CD8-positive, alpha-beta memory T cell (primary cell): ENCODE measurements around the gene TOB1. TPM values are rescaled to one million over a fixed set of nuclear protein-coding genes. Genes with fewer than 3 reads are reported as not detected.

Experiments
- CTCF ChIA-PET: fragments of 350-600 bp; sonication (Branson Sonifier 250); formaldehyde crosslinking; loops from one replicate; lab custom pipeline; 2021; ENCODE audit warnings: antibody characterized with exemption; lab: Charles Lee
- POLR2A ChIA-PET: fragments of 350-600 bp; sonication (Branson Sonifier 250); formaldehyde crosslinking; loops from one replicate; lab custom pipeline; 2021; ENCODE audit warnings: antibody characterized with exemption; lab: Charles Lee
- DNase-seq, 5 donors: peaks; one replicate each; pipeline versions ENCODE4 v3.0.0 to v3.0.0-alpha.2; 2020 to 2022; ENCODE audit warnings: mixed read lengths in 1 of 5
- H3K27ac ChIP-seq: one replicate; pipeline ENCODE4 v1.7.0; 2013; ENCODE audit warnings: low read depth, mild to moderate bottlenecking, low read length, moderate library complexity
- H3K27me3 ChIP-seq: 2 replicates; pipeline ENCODE4 v1.7.0; 2013; ENCODE audit warnings: low read length, mild to moderate bottlenecking; ENCODE audit not compliant: insufficient read depth, poor library complexity, severe bottlenecking
- H3K36me3 ChIP-seq: 2 replicates; pipeline ENCODE4 v1.7.0; 2013; ENCODE audit warnings: mild to moderate bottlenecking, low read length, moderate library complexity; ENCODE audit not compliant: insufficient read depth
- H3K4me1 ChIP-seq: 2 replicates; pipeline ENCODE4 v1.7.0; 2013; ENCODE audit warnings: mild to moderate bottlenecking, low read length, moderate library complexity; ENCODE audit not compliant: insufficient read depth
- H3K4me3 ChIP-seq: 2 replicates; pipeline ENCODE4 v1.7.0; 2013; ENCODE audit warnings: mild to moderate bottlenecking, low read length
- H3K9me3 ChIP-seq: 2 replicates; pipeline ENCODE4 v1.7.0; 2013; ENCODE audit warnings: mild to moderate bottlenecking, low read length
- H3K27ac Mint-ChIP-seq, 8 donors: one replicate each; pipeline ENCODE4 v1.8.0; 2020 to 2021; ENCODE audit warnings: mixed read lengths in 8 of 8, mild to moderate bottlenecking in 6 of 8, inconsistent platforms in 3 of 8, moderate library complexity in 3 of 8
- H3K27me3 Mint-ChIP-seq, 2 donors: one replicate each; pipeline ENCODE4 v1.8.0; 2020 to 2021; ENCODE audit warnings: mixed read lengths in 2 of 2, mild to moderate bottlenecking in 1 of 2, moderate library complexity in 1 of 2
- H3K36me3 Mint-ChIP-seq, 3 donors: one replicate each; pipeline ENCODE4 v1.8.0; 2020 to 2021; ENCODE audit warnings: mixed read lengths in 3 of 3, inconsistent platforms in 1 of 3, mild to moderate bottlenecking in 1 of 3
- H3K4me1 Mint-ChIP-seq, 3 donors: one replicate each; pipeline ENCODE4 v1.8.0; 2020 to 2021; ENCODE audit warnings: mixed read lengths in 3 of 3, inconsistent platforms in 1 of 3, mild to moderate bottlenecking in 1 of 3
- H3K4me3 Mint-ChIP-seq, 7 donors: one replicate each; pipeline ENCODE4 v1.8.0; 2020 to 2021; ENCODE audit warnings: mixed read lengths in 7 of 7, mild to moderate bottlenecking in 6 of 7, moderate library complexity in 4 of 7, inconsistent platforms in 2 of 7
- H3K9me3 Mint-ChIP-seq, 5 donors: one replicate each; pipeline ENCODE4 v1.8.0; 2020 to 2022; ENCODE audit warnings: mixed read lengths in 5 of 5, mild to moderate bottlenecking in 3 of 5, moderate library complexity in 2 of 5, inconsistent platforms in 1 of 5
- polyA plus RNA-seq: library from polyadenylated mRNA; unstranded; fragments of 300-500 nt; fragmentation: Illumina TruSeq; gene quantifications from one replicate; pipeline ENCODE4 v1.2.3, GENCODE V29; 2021
- total RNA-seq, 2 experiments: library from RNA; stranded (reverse); gene quantifications; one replicate each; pipeline ENCODE4 v1.2.3, GENCODE V29; 2021

The TOB1 gene
- total and polyA plus RNA-seq, 3 experiments from 2014 or later, result 32.6 to 53.4 (median 34.5) TPM

GRCh38 chr17:50893183-50893993 lies 27.2 kb upstream of the TOB1 start:
- Mint-ChIP-seq H3K4me3 (no peak overlapping the region), H3K9me3 (no peaks in the 10 kb centered on the region), H3K27ac (peak overlapping the region in 1 of 8 donors; percentile 60), H3K27me3 (peaks cover 0 to 6% of the 10 kb centered on the region in 2 donors), H3K36me3 (no peaks in the 10 kb centered on the region), H3K4me1 (peaks cover 0 to 2% (median 0%) of the 10 kb centered on the region in 3 donors)
- H3K36me3 ChIP-seq, result no peaks in the 10 kb centered on the region
- H3K27me3 ChIP-seq, result no peaks in the 10 kb centered on the region
- ChIA-PET POLR2A (interaction anchor here (1.7 kb wide), 1 partner anchor 26 kb away, joined by 7 read pairs; no protein-coding TSS in a partner anchor), CTCF (interaction anchor here (0.8 to 2.0 kb wide), 2 partner anchors 40 to 64 kb away, joined by 3 to 5 read pairs; no protein-coding TSS in a partner anchor)
- H3K4me3 ChIP-seq, result no peak overlapping the region
- no peaks in the 10 kb centered on the region for H3K4me1 ChIP-seq
- no peak for DNase-seq
- H3K27ac ChIP-seq, result no peak overlapping the region
- H3K9me3 ChIP-seq, result no peaks in the 10 kb centered on the region

GRCh38 chr17:50892101-50892776 lies 26.1 kb upstream of the TOB1 start:
- H3K4me3 Mint-ChIP-seq, result no peak overlapping the region
- H3K9me3 ChIP-seq, result no peaks in the 10 kb centered on the region
- no peaks in the 10 kb centered on the region for H3K36me3 Mint-ChIP-seq
- ChIA-PET CTCF (interaction anchor here (0.8 to 2.0 kb wide), 2 partner anchors 39 to 65 kb away, joined by 3 to 5 read pairs; no protein-coding TSS in a partner anchor), POLR2A (interaction anchor here (1.7 kb wide), 1 partner anchor 25 kb away, joined by 7 read pairs; no protein-coding TSS in a partner anchor)
- no peak overlapping the region for H3K4me3 ChIP-seq
- H3K4me1 Mint-ChIP-seq, result peaks cover 5 to 8% (median 8%) of the 10 kb centered on the region in 3 donors
- H3K9me3 Mint-ChIP-seq, result no peaks in the 10 kb centered on the region
- no peaks in the 10 kb centered on the region for H3K27me3 ChIP-seq
- H3K27ac ChIP-seq, result no peak overlapping the region
- no peaks in the 10 kb centered on the region for H3K36me3 ChIP-seq
- no peak for DNase-seq
- H3K4me1 ChIP-seq, result peaks cover 8% of the 10 kb centered on the region
- no peak overlapping the region for H3K27ac Mint-ChIP-seq
- H3K27me3 Mint-ChIP-seq, result peaks cover 0 to 3% of the 10 kb centered on the region in 2 donors

GRCh38 chr17:50891577-50891989 lies 25.4 kb upstream of the TOB1 start:
- no peak for DNase-seq
- Mint-ChIP-seq H3K36me3 (no peaks in the 10 kb centered on the region), H3K9me3 (no peaks in the 10 kb centered on the region), H3K27me3 (no peaks in the 10 kb centered on the region), H3K4me1 (peaks cover 10 to 15% (median 14%) of the 10 kb centered on the region in 3 donors), H3K4me3 (no peak overlapping the region), H3K27ac (no peak overlapping the region)
- Histone ChIP-seq H3K27me3 (no peaks in the 10 kb centered on the region), H3K4me3 (no peak overlapping the region), H3K4me1 (peaks cover 13% of the 10 kb centered on the region), H3K9me3 (no peaks in the 10 kb centered on the region), H3K27ac (no peak overlapping the region), H3K36me3 (no peaks in the 10 kb centered on the region)
- ChIA-PET CTCF (interaction anchor here (2.0 kb wide), 1 partner anchor 65 kb away, joined by 5 read pairs; no protein-coding TSS in a partner anchor), POLR2A (no interaction called here)

GRCh38 chr17:50890675-50891516 lies 24.7 kb upstream of the TOB1 start:
- Histone ChIP-seq H3K4me3 (no peak overlapping the region), H3K27ac (no peak overlapping the region), H3K27me3 (no peaks in the 10 kb centered on the region), H3K4me1 (peaks cover 13% of the 10 kb centered on the region), H3K9me3 (no peaks in the 10 kb centered on the region), H3K36me3 (no peaks in the 10 kb centered on the region)
- DNase-seq, result no peak
- H3K9me3 Mint-ChIP-seq, result no peaks in the 10 kb centered on the region
- H3K4me1 Mint-ChIP-seq, result peaks cover 13 to 19% (median 18%) of the 10 kb centered on the region in 3 donors
- H3K36me3 Mint-ChIP-seq, result no peaks in the 10 kb centered on the region
- no peak overlapping the region for H3K4me3 Mint-ChIP-seq
- POLR2A ChIA-PET, result no interaction called here
- H3K27ac Mint-ChIP-seq, result peak overlapping the region in 1 of 8 donors; percentile 29
- CTCF ChIA-PET, result interaction anchor here (1.6 to 2.0 kb wide), 2 partner anchors 12 to 66 kb away, joined by 5 to 6 read pairs; no protein-coding TSS in a partner anchor
- no peaks in the 10 kb centered on the region for H3K27me3 Mint-ChIP-seq

GRCh38 chr17:50889528-50890118 lies 23.5 kb upstream of the TOB1 start:
- Mint-ChIP-seq H3K27me3 (no peaks in the 10 kb centered on the region), H3K36me3 (no peaks in the 10 kb centered on the region), H3K9me3 (no peaks in the 10 kb centered on the region), H3K4me1 (peaks cover 13 to 19% (median 18%) of the 10 kb centered on the region in 3 donors), H3K27ac (peak overlapping the region in 2 of 8 donors; percentile 38 to 60), H3K4me3 (no peak overlapping the region)
- Histone ChIP-seq H3K27ac (no peak overlapping the region), H3K4me1 (peaks cover 13% of the 10 kb centered on the region), H3K36me3 (no peaks in the 10 kb centered on the region), H3K4me3 (no peak overlapping the region), H3K9me3 (no peaks in the 10 kb centered on the region), H3K27me3 (no peaks in the 10 kb centered on the region)
- ChIA-PET POLR2A (interaction anchor here (0.9 to 1.0 kb wide), 2 partner anchors 18 to 24 kb away, joined by 3 to 4 read pairs; no protein-coding TSS in a partner anchor), CTCF (interaction anchor here (0.7 to 1.6 kb wide), 4 partner anchors 13 to 60 kb away, joined by 3 to 6 read pairs (median 4); partner anchors contain the start of gene TOB1)
- DNase-seq, result no peak

GRCh38 chr17:50887705-50888245 lies 21.6 kb upstream of the TOB1 start:
- Histone ChIP-seq H3K4me1 (peaks cover 13% of the 10 kb centered on the region), H3K4me3 (no peak overlapping the region), H3K27me3 (no peaks in the 10 kb centered on the region), H3K27ac (no peak overlapping the region), H3K36me3 (no peaks in the 10 kb centered on the region), H3K9me3 (no peaks in the 10 kb centered on the region)
- ChIA-PET POLR2A (interaction anchor here (2.3 kb wide), 1 partner anchor 21 kb away, joined by 16 read pairs; the partner anchor contains the start of gene TOB1), CTCF (interaction anchor here (1.2 to 1.4 kb wide), 2 partner anchors 21 to 46 kb away, joined by 3 to 4 read pairs; no protein-coding TSS in a partner anchor)
- Mint-ChIP-seq H3K4me3 (peak overlapping the region in 1 of 7 donors; percentile 19), H3K9me3 (no peaks in the 10 kb centered on the region), H3K27me3 (no peaks in the 10 kb centered on the region), H3K36me3 (no peaks in the 10 kb centered on the region), H3K4me1 (peaks cover 20 to 28% (median 25%) of the 10 kb centered on the region in 3 donors), H3K27ac (peak overlapping the region in 3 of 8 donors; percentile 4 to 47 (median 5))
- no peak for DNase-seq
